Measurements from ENCODE around the gene MFSD6.

Gene MFSD6

DNA sequence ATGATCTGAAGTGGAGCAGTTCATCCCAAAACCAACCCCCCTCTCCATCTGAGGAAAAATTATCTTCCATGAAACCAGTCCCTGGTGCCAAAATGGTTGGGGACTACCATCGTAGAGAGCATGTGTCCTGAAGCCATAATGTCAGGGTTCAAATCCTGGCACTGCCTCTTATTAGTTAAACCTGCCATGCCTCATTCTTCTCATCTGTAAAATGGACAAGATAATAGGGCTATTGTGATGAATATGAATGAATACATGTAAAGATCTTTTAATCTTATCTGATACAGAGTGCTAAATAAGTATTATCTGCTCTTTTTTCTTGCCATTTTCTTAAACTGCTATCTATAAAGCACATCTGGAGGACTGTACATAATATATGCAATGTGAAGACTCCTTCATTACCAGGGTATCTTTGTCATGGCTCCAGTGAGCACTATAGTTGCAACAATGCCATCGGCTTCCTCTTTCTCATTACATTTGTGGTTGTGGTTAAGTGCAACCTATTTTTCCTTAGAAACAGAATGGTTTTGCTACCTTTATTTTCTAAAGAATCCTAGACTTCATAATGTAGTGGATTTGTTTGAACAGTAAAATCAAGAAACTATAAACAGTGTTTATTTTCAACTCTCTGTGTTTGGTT lies 27.0 kb downstream of the MFSD6 start:
- CTCF ChIA-PET = interaction anchor here (0.6 kb wide), 1 partner anchor 1390 kb away, joined by 3 read pairs; no protein-coding TSS in a partner anchor
- no peak for DNase-seq
- Mint-ChIP-seq H3K36me3 (peaks cover 50% of the 10 kb centered on the region), H3K4me3 (no peak overlapping the region), H3K27ac (no peak overlapping the region), H3K27me3 (no peaks in the 10 kb centered on the region), H3K9me3 (no peaks in the 10 kb centered on the region), H3K4me1 (peaks cover 46% of the 10 kb centered on the region)

DNA sequence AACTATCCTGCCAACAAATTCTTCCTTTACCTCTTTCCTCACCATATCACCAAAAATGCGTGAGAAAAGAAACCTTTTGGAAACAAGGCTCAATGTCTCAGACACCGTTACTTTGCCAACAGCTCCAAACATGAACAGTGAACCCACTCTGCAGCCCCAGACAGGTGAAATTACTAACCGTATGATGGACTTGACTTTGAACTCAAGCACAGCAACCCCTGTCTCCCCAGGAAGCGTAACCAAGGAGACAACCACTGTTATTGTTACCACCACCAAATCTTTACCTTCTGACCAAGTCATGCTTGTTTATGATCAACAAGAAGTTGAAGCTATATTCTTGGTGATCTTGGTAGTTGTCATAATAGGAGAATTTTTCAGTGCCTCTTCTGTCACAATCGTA lies 28.4 kb downstream of the MFSD6 start:
- DNase-seq = no peak
- H3K27me3 Mint-ChIP-seq = no peaks in the 10 kb centered on the region
- CTCF ChIA-PET = no interaction called here
- H3K4me1 Mint-ChIP-seq = peaks cover 43% of the 10 kb centered on the region
- H3K36me3 Mint-ChIP-seq = peaks cover 53% of the 10 kb centered on the region
- no peak overlapping the region for H3K27ac Mint-ChIP-seq
- no peaks in the 10 kb centered on the region for H3K9me3 Mint-ChIP-seq
- no peak overlapping the region for H3K4me3 Mint-ChIP-seq

DNA sequence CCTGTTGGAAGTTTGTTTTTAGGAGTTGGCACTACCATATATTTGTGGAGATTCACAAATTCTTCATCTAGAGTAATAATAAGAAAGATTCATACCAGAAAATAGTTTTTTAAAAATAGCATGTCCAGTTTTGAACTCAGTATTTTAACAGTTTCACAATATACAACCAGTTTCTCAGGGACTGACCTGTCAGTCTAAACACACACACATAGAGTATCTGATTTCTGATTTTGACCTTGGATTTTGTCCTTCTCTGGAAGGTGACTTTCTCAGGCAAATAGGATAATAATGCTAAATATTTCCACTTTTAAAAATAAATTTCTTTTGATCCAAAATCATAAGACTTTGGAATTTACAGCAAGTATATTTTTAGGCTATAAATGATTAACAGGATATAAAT lies 32.0 kb downstream of the MFSD6 start:
- peaks cover 16% of the 10 kb centered on the region for H3K4me1 Mint-ChIP-seq
- no peak overlapping the region for H3K4me3 Mint-ChIP-seq
- no peak for DNase-seq
- no peak overlapping the region for H3K27ac Mint-ChIP-seq
- H3K9me3 Mint-ChIP-seq = no peaks in the 10 kb centered on the region
- H3K36me3 Mint-ChIP-seq = peaks cover 46% of the 10 kb centered on the region
- H3K27me3 Mint-ChIP-seq = no peaks in the 10 kb centered on the region
- CTCF ChIA-PET = no interaction called here

DNA sequence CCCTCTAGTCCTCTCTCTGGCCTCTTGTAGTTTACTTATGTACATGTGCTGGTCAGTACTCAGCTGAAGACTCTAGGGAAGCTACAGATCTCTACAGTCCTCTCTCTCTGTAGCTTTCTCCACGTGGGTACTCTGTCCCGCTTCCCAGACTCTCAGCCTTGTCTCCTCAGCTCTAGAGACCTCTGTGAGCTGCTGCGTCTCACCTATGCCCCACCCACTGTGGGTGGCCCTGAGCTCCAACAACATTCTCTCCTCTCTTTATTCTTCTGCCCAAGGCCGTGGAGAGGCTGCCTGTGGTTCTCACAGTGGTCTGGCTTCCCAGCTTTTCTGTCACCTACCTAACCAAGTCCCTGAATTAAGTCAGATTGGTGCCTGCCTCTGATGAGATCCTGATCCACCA lies 33.4 kb downstream of the MFSD6 start:
- no peaks in the 10 kb centered on the region for H3K9me3 Mint-ChIP-seq
- peaks cover 7% of the 10 kb centered on the region for H3K4me1 Mint-ChIP-seq
- H3K4me3 Mint-ChIP-seq = no peak overlapping the region
- peaks cover 34% of the 10 kb centered on the region for H3K36me3 Mint-ChIP-seq
- no peak for DNase-seq
- no peak overlapping the region for H3K27ac Mint-ChIP-seq
- CTCF ChIA-PET = interaction anchor here (0.8 kb wide), 2 partner anchors 9 to 25 kb away, joined by 3 read pairs; no protein-coding TSS in a partner anchor
- no peaks in the 10 kb centered on the region for H3K27me3 Mint-ChIP-seq

DNA sequence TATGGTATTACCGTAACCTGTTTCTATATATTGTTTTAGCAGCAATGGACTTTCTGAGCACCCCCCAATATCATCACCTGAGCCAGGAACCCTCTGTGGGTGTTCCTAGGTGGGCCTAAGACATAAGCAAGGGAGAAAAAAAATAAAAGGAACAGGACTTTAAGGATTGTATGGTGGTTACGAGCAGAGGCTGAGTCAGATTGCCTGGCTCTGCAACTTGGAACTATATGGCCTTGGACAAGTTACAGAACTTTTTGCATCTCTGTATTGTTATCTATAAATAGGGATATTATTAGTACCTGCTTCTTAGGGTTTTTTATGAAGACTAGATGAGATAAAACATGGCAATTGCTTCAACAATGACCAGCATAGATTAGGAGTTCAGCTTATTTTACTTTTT lies 34.9 kb downstream of the MFSD6 start:
- CTCF ChIA-PET = no interaction called here
- H3K27ac Mint-ChIP-seq = no peak overlapping the region
- H3K36me3 Mint-ChIP-seq = peaks cover 20% of the 10 kb centered on the region
- H3K27me3 Mint-ChIP-seq = no peaks in the 10 kb centered on the region
- H3K9me3 Mint-ChIP-seq = no peaks in the 10 kb centered on the region
- peaks cover 6% of the 10 kb centered on the region for H3K4me1 Mint-ChIP-seq
- no peak for DNase-seq
- no peak overlapping the region for H3K4me3 Mint-ChIP-seq

DNA sequence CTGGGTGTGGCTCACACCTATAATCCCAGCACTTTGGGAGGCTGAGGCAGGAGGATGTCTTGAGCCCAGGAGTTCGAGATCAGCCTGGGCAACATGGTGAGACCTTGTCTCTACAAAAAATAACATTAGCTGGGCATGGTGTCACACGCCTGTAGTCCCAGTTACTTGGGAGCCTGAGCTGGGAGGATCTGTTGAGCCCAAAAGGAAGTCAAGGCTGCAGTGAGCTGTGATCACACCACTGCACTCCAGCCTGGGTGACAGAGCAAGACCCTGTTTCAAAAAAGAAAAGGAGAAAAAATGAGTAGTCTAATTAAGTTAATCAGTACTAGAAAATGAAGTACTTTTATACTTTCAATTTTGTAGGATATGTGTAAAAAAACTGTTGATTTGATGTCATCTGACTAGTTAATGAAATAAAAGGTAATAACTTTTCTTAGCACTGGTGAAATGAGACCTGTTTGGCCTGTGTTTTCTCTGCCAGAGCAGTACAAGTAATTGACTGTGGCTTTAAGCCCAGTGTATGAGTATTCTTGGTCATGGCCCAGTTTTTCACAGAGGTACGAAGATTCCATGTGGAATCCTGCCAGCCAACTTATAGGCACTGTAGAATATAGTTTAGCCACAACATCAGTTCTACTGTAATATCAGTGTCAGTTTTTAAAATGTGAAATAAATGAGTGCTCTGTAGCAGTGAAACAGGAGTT lies 35.8 kb downstream of the MFSD6 start:
- CTCF ChIA-PET = no interaction called here
- no peak for DNase-seq
- Mint-ChIP-seq H3K36me3 (peaks cover 16% of the 10 kb centered on the region), H3K27me3 (no peaks in the 10 kb centered on the region), H3K9me3 (no peaks in the 10 kb centered on the region), H3K4me3 (no peak overlapping the region), H3K4me1 (peaks cover 6% of the 10 kb centered on the region), H3K27ac (no peak overlapping the region)

DNA sequence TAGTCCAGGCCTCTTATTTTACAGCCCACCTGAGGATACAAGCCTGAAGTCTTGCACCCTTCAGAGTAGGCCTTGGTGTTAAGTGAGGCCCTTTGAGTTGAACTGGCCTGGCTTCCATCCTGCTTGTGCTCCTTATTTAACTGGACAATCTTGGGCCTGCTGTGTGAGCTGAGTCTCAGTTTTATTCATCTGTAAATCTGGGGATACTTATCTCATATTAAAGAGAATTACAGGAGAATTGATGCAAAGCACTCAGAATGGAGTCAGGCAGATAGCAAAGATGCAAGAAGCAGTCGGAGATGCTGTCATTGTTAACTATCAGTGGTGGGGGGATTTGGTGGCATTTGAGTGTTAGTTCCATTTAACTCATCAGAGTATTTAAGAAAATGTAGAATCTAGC lies 36.8 kb downstream of the MFSD6 start:
- H3K27me3 Mint-ChIP-seq = no peaks in the 10 kb centered on the region
- H3K27ac Mint-ChIP-seq = no peak overlapping the region
- peaks cover 13% of the 10 kb centered on the region for H3K36me3 Mint-ChIP-seq
- CTCF ChIA-PET = no interaction called here
- no peak overlapping the region for H3K4me3 Mint-ChIP-seq
- H3K9me3 Mint-ChIP-seq = no peaks in the 10 kb centered on the region
- DNase-seq = no peak
- peaks cover 3% of the 10 kb centered on the region for H3K4me1 Mint-ChIP-seq

DNA sequence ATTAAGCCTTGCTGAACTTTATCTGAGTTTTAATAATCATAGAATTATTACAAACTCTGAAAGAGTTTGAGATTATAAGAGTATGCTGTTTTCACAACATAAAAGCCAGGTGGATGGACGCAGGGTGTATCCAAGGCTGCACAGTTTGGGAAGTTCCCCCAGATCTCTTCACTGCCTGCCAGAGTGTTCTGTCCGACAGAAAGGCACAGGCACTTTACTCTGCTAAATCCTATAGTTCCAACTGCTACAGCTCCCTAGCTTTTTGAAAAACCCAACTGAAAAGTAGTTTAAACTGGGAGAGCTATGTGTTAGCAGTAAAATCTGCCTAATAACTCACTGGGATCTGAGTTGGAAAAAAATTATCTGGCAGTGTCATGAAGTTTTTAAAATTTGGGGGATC lies 38.0 kb downstream of the MFSD6 start:
- DNase-seq = no peak
- no peak overlapping the region for H3K27ac Mint-ChIP-seq
- peaks cover 3% of the 10 kb centered on the region for H3K4me1 Mint-ChIP-seq
- H3K4me3 Mint-ChIP-seq = no peak overlapping the region
- H3K9me3 Mint-ChIP-seq = no peaks in the 10 kb centered on the region
- peaks cover 9% of the 10 kb centered on the region for H3K36me3 Mint-ChIP-seq
- H3K27me3 Mint-ChIP-seq = no peaks in the 10 kb centered on the region
- CTCF ChIA-PET = interaction anchor here (1.0 kb wide), 1 partner anchor 12 kb away, joined by 3 read pairs; no protein-coding TSS in a partner anchor

DNA sequence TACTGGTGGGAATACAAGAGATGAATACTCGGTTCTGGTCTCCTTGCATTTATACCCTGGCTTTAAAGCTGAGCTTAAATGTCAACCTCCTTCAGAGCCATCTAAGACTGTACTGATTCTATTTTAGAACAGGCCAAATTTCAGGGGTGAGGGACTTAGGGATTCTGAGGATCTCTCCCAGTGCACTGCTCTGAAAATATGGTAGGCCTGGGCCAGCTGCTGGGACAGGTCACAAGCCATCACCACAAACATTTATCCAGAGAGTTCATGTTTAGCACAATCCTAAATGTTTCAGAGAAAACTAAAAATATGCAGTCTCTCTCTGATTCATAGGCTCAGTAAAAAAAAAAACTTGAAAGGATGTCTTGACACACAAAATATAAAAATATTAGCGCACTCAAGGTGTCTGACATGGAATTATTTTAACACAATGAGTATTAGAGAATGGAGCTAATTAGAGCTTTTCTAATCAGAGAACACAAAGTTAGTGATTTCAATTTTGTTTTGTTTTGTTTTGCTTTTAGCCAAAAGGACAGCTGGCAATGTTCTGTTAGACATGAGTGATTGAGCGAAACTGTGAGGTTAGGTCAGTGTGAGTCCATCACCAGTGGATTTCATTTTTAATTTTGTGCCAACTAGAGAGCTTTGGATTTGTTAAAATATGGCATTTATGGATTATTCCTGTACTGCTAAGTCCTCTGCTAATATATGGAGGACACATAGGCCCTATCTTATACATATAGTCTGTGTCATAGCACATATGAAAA lies 38.8 kb downstream of the MFSD6 start:
- no peaks in the 10 kb centered on the region for H3K27me3 Mint-ChIP-seq
- no peak overlapping the region for H3K4me3 Mint-ChIP-seq
- H3K9me3 Mint-ChIP-seq = no peaks in the 10 kb centered on the region
- CTCF ChIA-PET = interaction anchor here (0.6 to 1.0 kb wide), 2 partner anchors 12 to 335 kb away, joined by 3 read pairs; no protein-coding TSS in a partner anchor
- H3K4me1 Mint-ChIP-seq = peaks cover 3% of the 10 kb centered on the region
- DNase-seq = no peak
- H3K27ac Mint-ChIP-seq = no peak overlapping the region
- peaks cover 11% of the 10 kb centered on the region for H3K36me3 Mint-ChIP-seq

DNA sequence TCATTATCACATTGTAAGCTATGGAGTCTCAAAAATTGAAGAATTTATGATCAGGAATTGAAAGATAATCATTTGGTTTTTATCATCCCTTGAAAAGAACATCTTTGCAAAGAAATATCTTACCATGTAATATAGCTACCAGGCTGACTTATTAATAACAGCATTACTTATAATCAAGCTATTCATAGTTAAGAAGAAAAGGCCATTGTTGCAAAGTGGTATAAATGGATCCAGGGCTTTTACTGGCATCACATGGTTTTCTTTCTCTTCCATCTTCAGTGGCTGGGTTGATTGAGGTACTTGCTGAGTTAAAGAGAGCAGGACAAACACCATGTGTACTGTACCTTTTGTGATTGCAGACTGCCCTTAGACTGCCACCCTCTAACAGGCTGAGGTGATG lies 39.6 kb downstream of the MFSD6 start:
- H3K4me3 Mint-ChIP-seq = no peak overlapping the region
- no peak overlapping the region for H3K27ac Mint-ChIP-seq
- CTCF ChIA-PET = no interaction called here
- H3K36me3 Mint-ChIP-seq = peaks cover 7% of the 10 kb centered on the region
- no peak for DNase-seq
- no peaks in the 10 kb centered on the region for H3K9me3 Mint-ChIP-seq
- H3K27me3 Mint-ChIP-seq = no peaks in the 10 kb centered on the region
- H3K4me1 Mint-ChIP-seq = peaks cover 3% of the 10 kb centered on the region

DNA sequence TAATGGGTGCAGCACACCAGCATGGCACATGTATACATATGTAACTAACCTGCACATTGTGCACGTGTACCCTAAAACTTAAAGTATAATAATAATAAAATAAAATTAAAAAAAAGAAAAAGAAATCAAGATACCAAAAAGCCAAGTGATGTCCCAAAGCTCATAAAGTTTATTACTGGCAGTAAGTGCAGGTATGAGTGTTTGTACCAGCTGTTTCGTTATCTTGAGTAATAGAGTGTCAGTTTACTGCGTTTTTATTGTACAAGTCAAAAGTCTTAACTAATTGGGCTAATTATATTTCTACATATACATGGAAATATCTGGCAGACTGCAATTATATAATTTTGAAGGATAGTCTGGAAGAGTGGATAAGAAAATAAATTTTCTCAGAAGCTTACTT lies 41.8 kb downstream of the MFSD6 start:
- H3K36me3 Mint-ChIP-seq = peaks cover 12% of the 10 kb centered on the region
- no peak for DNase-seq
- no peaks in the 10 kb centered on the region for H3K9me3 Mint-ChIP-seq
- H3K27ac Mint-ChIP-seq = no peak overlapping the region
- H3K4me3 Mint-ChIP-seq = no peak overlapping the region
- no peaks in the 10 kb centered on the region for H3K4me1 Mint-ChIP-seq
- no peaks in the 10 kb centered on the region for H3K27me3 Mint-ChIP-seq
- CTCF ChIA-PET = no interaction called here

DNA sequence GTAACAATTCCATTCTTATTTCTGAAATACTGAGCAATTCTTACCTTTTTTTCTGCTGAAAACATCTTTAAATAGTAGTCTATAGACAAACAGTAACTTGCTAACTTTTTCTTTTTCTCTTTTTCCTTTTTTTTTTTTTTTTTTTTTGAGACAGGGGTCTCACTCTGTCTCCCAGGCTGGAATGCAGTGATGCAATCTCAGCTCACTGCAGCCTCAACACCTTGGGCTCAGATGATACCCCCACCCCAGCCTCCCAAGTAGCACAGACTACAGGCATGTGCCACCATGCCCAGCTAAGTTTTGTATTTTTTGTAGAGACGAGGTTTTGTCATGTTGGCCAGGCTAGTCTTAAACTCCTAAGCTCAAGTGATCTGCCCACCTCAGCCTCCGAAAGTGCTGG lies 42.2 kb downstream of the MFSD6 start:
- no peak overlapping the region for H3K27ac Mint-ChIP-seq
- H3K36me3 Mint-ChIP-seq = peaks cover 12% of the 10 kb centered on the region
- no peak overlapping the region for H3K4me3 Mint-ChIP-seq
- H3K27me3 Mint-ChIP-seq = no peaks in the 10 kb centered on the region
- CTCF ChIA-PET = interaction anchor here (1.5 kb wide), 1 partner anchor 230 kb away, joined by 5 read pairs; no protein-coding TSS in a partner anchor
- no peak for DNase-seq
- no peaks in the 10 kb centered on the region for H3K4me1 Mint-ChIP-seq
- no peaks in the 10 kb centered on the region for H3K9me3 Mint-ChIP-seq

DNA sequence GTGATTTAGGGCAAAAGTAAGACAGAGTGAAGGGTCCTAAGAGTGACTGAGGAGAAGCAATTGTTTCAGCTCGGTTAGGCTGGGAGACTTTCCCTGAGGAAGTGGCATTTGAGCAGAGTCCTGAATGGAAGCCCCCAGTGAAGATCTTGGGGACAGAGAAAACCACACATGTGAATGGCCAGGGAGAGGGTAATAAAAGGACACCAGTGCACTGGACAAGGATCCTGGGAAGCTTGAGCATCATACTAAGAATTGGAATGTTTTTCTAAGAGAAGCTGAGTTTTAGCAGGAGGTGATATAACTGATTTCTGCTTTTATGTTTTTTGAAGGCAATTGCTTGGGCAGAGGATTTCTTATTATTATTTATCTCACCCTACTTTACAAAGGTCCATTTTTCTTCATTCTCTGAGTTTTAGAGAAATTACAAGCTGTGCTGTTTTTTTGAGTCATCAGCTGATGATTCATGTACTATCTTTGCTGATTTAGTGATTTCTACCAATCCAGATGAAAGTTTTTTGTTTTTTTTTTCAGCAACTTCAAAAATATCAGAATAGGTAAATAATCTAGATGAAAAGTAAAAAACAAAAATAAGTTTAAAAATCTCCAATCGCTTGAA lies 43.5 kb downstream of the MFSD6 start:
- Mint-ChIP-seq H3K27ac (no peak overlapping the region), H3K27me3 (no peaks in the 10 kb centered on the region), H3K4me1 (no peaks in the 10 kb centered on the region), H3K4me3 (no peak overlapping the region), H3K9me3 (no peaks in the 10 kb centered on the region), H3K36me3 (peaks cover 16% of the 10 kb centered on the region)
- no peak for DNase-seq
- CTCF ChIA-PET = interaction anchor here (1.5 kb wide), 1 partner anchor 229 kb away, joined by 5 read pairs; no protein-coding TSS in a partner anchor

DNA sequence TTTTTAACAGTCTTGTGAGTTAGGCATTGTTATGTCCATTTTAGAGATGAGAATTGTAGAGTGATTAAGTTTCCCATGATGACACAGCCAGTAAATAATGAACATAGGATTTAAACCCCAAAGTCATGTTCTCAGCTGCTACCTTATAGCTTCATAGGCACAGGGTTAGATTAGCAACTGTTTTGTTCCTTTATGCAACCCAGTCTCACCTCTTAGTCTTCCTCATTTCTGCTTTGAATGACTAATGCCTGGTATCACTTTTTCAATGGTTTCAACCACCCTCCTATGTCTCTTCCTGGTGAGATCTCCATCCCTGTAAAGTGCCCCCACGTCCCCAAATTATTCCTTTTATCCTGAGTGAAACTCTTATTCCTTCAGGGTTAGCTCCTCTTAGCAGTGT lies 44.3 kb downstream of the MFSD6 start:
- Mint-ChIP-seq H3K4me1 (no peaks in the 10 kb centered on the region), H3K4me3 (no peak overlapping the region), H3K27me3 (no peaks in the 10 kb centered on the region), H3K27ac (no peak overlapping the region), H3K36me3 (peaks cover 23% of the 10 kb centered on the region), H3K9me3 (no peaks in the 10 kb centered on the region)
- DNase-seq = no peak
- CTCF ChIA-PET = interaction anchor here (0.7 kb wide), 1 partner anchor 114 kb away, joined by 3 read pairs; no protein-coding TSS in a partner anchor

All from activated naive CD4-positive, alpha-beta T cell treated with anti-CD3 and anti-CD28 coated beads, Interleukin-2, amount 10 ng/mL, durations not matched to agents 7 days and 5 days (primary cell).